Measurements from ENCODE around the gene FOSL2. TPM values are rescaled to one million over a fixed set of nuclear protein-coding genes. Genes with fewer than 3 reads are reported as not detected.

FOSL2 gene
- total RNA-seq, 1 donor from 2014 or later, result 74.9 TPM

DNA sequence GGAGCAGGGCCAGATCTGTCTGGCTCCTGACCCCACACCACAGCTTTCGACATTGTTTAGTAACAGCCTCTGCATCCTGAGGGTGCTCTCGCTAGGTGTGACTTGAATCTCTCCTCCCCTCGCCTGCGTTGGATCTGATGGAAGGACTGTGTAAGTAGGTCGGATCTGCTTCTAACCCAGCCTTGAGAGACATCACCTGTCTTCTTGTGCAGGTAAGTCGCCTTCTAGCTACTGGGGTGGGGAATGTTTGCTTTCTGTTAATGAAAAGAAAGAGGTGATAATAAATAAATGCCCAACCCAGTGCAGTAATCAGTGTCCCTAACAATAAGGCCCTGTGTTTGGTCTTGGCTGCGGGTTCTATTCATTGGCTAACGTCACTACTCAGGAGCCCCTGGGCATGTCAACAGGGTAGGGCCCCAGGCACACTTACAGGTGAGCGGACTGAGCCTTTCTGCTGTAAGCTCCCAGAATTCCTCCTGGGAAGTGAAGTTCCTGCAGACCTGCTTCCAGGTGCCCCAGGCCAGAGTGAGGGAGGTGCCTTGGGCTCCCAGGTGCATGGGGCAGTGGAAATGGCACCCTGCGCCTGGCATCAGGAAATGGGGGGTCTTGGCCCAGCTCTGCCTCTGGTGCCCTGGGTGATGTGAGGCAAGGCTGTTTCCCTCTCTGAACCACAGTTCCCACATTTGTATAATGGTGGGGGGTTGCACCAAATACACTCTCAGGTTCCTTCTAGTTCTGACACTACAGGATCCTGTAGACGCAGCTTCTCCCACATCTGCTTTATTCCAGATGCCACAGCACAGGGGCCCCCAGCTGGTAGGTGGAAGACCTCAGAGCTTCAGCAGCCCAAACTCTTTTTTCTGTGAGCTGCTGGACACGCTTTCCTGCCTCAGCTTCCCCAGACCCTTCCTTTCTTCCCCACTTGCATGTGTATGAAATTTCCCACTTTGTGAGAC, 11.2 kb upstream of the FOSL2 start:
- no peak overlapping the region for H3K27ac ChIP-seq
- no peaks in the 10 kb centered on the region for H3K36me3 ChIP-seq
- ATAC-seq (no peak), DNase-seq (no peak)
- no peaks in the 10 kb centered on the region for H3K9me3 ChIP-seq
- peaks cover 23% of the 10 kb centered on the region for H3K4me1 ChIP-seq
- H3K27me3 ChIP-seq (ENCODE audit: low read depth), result no peaks in the 10 kb centered on the region
- TF ChIP-seq, protein P1, sequence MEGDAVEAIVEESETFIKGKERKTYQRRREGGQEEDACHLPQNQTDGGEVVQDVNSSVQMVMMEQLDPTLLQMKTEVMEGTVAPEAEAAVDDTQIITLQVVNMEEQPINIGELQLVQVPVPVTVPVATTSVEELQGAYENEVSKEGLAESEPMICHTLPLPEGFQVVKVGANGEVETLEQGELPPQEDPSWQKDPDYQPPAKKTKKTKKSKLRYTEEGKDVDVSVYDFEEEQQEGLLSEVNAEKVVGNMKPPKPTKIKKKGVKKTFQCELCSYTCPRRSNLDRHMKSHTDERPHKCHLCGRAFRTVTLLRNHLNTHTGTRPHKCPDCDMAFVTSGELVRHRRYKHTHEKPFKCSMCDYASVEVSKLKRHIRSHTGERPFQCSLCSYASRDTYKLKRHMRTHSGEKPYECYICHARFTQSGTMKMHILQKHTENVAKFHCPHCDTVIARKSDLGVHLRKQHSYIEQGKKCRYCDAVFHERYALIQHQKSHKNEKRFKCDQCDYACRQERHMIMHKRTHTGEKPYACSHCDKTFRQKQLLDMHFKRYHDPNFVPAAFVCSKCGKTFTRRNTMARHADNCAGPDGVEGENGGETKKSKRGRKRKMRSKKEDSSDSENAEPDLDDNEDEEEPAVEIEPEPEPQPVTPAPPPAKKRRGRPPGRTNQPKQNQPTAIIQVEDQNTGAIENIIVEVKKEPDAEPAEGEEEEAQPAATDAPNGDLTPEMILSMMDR (IDR thresholded peaks at IDR 0.05), result no peak
- no peak overlapping the region for H3K4me3 ChIP-seq
- intact Hi-C loops (cut with DNase I), result no loop called here

DNA sequence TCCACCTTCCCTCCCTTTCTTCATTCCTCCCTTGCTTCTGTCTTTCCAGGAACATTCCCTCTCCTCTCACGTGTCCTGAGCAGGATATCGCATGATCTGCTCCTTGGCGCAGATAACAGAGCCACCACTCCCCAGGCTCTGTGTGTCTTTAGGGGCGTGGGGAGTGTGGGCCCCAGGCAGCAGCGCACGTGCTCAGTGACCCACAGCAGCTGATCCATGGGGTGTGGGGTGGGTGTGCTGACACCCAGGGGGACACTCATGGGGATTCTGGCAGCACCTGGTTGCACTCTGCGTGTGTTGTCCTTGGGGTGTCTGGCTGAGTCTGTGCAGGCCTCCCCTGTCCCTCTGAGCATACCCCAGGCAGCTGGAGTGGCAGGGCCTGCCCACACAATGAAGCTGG, 9.9 kb upstream of the FOSL2 start:
- no peaks in the 10 kb centered on the region for H3K27me3 ChIP-seq (ENCODE audit: low read depth)
- DNase-seq, result no peak
- TF ChIP-seq, protein P1 (IDR thresholded peaks at IDR 0.05), result no peak
- intact Hi-C loops (cut with DNase I), result no loop called here
- no peak overlapping the region for H3K27ac ChIP-seq
- no peaks in the 10 kb centered on the region for H3K36me3 ChIP-seq
- no peaks in the 10 kb centered on the region for H3K9me3 ChIP-seq
- no peak for ATAC-seq
- H3K4me3 ChIP-seq, result no peak overlapping the region
- peaks cover 23% of the 10 kb centered on the region for H3K4me1 ChIP-seq

DNA sequence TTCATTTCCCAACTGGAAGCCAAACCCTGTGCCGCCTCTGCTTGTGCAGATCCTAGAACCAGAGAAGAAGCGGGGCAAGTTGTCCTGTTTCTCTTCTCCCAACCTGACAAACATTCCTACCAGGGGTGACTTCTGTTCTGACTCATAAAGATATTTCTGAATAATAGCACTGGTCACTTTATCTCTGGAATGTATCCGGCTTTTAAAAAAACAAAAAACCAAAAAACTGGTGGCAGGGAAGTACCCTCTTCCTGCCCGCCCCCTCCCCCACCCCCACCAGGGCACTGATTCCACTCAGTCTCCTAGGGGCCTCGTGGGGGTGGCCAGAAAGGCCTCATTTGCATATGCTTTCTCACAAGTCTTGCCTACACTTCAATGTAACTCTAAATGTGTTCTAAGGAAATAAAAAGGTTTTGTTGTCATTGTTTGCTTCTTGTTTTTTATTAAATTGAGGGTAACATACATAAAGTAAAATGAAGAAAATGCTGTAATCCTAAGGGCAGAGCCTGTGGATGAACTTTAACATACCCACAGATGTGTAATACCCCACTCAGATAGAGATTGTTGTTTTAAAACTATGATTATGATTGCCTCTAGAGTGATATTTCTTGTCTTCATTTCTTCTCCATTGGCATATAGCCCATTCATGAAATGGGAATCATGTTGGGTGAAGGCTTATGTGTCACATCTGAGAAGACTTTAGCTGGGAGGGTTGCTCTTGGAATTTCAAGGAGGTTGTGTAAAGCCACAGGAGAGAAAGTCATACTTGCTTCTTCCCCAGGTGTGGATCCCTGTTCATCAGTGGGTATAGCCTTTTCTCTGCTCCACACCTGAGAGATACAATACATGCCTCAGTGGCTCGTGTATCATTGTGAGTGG, 5.3 kb upstream of the FOSL2 start:
- ATAC-seq (no peak), DNase-seq (no peak)
- H3K4me3 ChIP-seq, result no peak overlapping the region
- TF ChIP-seq, protein P1 (IDR thresholded peaks at IDR 0.05), result no peak
- intact Hi-C loops (cut with DNase I), result no loop called here
- no peak overlapping the region for H3K27ac ChIP-seq
- no peaks in the 10 kb centered on the region for H3K9me3 ChIP-seq
- no peaks in the 10 kb centered on the region for H3K27me3 ChIP-seq (ENCODE audit: low read depth)
- peaks cover 8% of the 10 kb centered on the region for H3K4me1 ChIP-seq
- no peaks in the 10 kb centered on the region for H3K36me3 ChIP-seq

DNA sequence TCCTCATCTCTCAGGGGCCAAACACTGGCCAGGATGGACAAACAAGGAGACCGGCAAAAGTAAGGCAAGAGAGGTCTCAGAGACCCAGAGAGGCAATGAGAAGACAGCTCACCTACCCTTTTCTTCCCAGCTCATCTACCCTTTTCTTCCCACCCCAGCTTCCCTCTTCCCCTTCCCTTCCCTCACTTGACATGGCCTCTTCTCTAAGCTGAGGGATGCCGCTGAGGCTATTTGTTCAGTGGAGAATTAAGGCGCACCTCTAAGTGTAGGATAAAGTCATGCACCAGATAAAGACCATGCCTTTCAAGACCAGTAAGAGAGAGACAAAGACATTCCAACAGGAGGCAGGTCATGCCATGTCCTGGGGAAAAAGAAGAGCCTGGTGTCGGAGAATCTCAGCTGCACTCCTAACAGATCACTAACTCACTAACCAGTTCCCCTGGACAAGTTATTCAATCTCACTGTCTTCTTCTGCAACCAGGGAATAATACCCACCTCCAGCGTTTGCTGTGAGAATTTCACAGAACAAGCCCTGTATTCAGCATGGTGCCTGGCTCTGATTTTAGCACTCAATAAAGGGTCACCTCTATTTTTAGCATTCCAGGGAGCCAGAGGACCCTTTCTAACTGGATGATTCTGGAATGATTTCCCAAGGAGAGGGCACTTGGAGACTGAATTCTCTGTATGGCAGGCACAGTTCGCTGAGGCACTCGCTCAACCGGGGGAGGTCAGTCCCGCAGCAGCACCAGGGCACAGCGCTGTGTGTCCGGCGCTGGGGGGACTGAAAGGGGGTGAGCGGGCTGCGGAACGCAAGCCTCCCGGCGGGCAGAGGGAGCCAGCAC, 3.0 kb upstream of the FOSL2 start:
- no peaks in the 10 kb centered on the region for H3K36me3 ChIP-seq
- no peaks in the 10 kb centered on the region for H3K27me3 ChIP-seq (ENCODE audit: low read depth)
- intact Hi-C loops (cut with DNase I), result no loop called here
- H3K4me3 ChIP-seq, result peak overlapping the region; percentile 95
- H3K27ac ChIP-seq, result peak overlapping the region; percentile 100
- TF ChIP-seq, protein P1 (IDR thresholded peaks at IDR 0.05), result no peak
- no peaks in the 10 kb centered on the region for H3K9me3 ChIP-seq
- no peak for DNase-seq
- no peak for ATAC-seq
- peaks cover 8% of the 10 kb centered on the region for H3K4me1 ChIP-seq

DNA sequence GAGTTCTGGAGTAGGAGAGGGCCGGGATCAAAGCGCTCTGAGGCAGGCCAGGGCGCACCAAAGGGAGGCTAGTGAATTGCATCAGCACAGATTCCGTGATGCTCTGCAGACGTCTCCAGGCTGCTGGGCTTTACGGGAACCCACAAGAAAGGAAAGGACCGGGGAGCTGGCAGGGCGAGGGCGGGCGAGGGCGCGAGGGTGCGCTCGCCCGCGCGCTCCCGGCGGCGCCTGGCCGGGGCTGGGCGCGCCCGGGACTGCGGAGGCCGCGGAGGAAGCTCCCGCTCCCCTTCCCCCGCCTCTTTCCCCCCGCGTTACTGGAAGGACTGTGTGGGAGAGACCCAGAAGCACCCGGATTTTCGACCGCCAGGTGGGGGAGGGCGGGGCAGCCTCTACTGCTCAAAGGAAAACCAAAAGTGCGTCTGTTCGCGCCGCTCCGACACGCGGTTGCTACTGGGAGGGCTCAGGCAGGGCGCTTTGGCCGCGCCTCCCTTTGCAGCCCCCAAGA, 2.4 kb upstream of the FOSL2 start:
- peak overlapping the region; percentile 95 for H3K4me3 ChIP-seq
- DNase-seq (peak; percentile 92), ATAC-seq (peak; percentile 31 to 57)
- H3K4me1 ChIP-seq, result peaks cover 8% of the 10 kb centered on the region
- TF ChIP-seq, protein P1 (IDR thresholded peaks at IDR 0.05), result no peak
- H3K27ac ChIP-seq, result peak overlapping the region; percentile 100
- no peaks in the 10 kb centered on the region for H3K9me3 ChIP-seq
- no peaks in the 10 kb centered on the region for H3K36me3 ChIP-seq
- H3K27me3 ChIP-seq (ENCODE audit: low read depth), result no peaks in the 10 kb centered on the region
- intact Hi-C loops (cut with DNase I), result no loop called here

Data from lower lobe of right lung (tissue), 2 donors.